Activated CD8-positive, alpha-beta T cell treated with anti-CD3 and anti-CD28 coated beads for 36 hours (primary cell): ENCODE measurements around the gene RSAD2. TPM values are rescaled to one million over a fixed set of nuclear protein-coding genes. Genes with fewer than 3 reads are reported as not detected.
"Not testable (repeated sequence)": the region's sequence is repeated elsewhere in the genome, so short reads cannot be mapped to it uniquely, and the experiment has no call there.

Experiments used
- ATAC-seq: fragments of 200-7000 bp; cut with Tn5 transposase; one replicate; pipeline ENCODE4 v1.10.0; 2021; ENCODE audit warnings: mild to moderate bottlenecking, moderate library complexity
- CTCF ChIA-PET: fragments of 350-600 bp; sonication (Branson Sonifier 250); formaldehyde crosslinking; loops from one replicate; lab custom pipeline; 2021; ENCODE audit warnings: antibody characterized with exemption; lab: Charles Lee
- POLR2A ChIA-PET: fragments of 350-600 bp; sonication (Branson Sonifier 250); formaldehyde crosslinking; loops from one replicate; lab custom pipeline; 2021; ENCODE audit warnings: antibody characterized with exemption; lab: Charles Lee
- DNase-seq: peaks from one replicate; pipeline ENCODE4 v3.0.0-alpha.2; 2020
- H3K27ac Mint-ChIP-seq: one replicate; pipeline ENCODE4 v1.8.0; 2021; ENCODE audit warnings: mild to moderate bottlenecking, mixed read lengths
- H3K27me3 Mint-ChIP-seq: one replicate; pipeline ENCODE4 v1.8.0; 2021; ENCODE audit warnings: mixed read lengths
- H3K36me3 Mint-ChIP-seq: one replicate; pipeline ENCODE4 v1.8.0; 2021; ENCODE audit warnings: low read depth, mixed read lengths
- H3K4me1 Mint-ChIP-seq: one replicate; pipeline ENCODE4 v1.8.0; 2021; ENCODE audit warnings: low read depth, mixed read lengths
- H3K4me3 Mint-ChIP-seq: one replicate; pipeline ENCODE4 v1.8.0; 2021; ENCODE audit warnings: mild to moderate bottlenecking, moderate library complexity, mixed read lengths
- H3K9me3 Mint-ChIP-seq: one replicate; pipeline ENCODE4 v1.8.0; 2021; ENCODE audit warnings: mixed read lengths
- CTCF ChIP-seq: fragments of 200-600 bp; IDR thresholded peaks from one replicate; pipeline ENCODE4 v1.8.0; 2022; ENCODE audit warnings: antibody characterized with exemption, mild to moderate bottlenecking
- intact Hi-C: fragments of 100-400 bp; cut with micrococcal nuclease; formaldehyde crosslinking; loops from one replicate; pipeline ENCODE4 v1.10.0; 2022
- total RNA-seq, 2 experiments: library from RNA; stranded (reverse); gene quantifications; one replicate each; pipeline ENCODE4 v1.2.3, GENCODE V29; 2021

Gene RSAD2
- total RNA-seq, 2 experiments from 2014 or later = 2.8 to 3.7 TPM

DNA sequence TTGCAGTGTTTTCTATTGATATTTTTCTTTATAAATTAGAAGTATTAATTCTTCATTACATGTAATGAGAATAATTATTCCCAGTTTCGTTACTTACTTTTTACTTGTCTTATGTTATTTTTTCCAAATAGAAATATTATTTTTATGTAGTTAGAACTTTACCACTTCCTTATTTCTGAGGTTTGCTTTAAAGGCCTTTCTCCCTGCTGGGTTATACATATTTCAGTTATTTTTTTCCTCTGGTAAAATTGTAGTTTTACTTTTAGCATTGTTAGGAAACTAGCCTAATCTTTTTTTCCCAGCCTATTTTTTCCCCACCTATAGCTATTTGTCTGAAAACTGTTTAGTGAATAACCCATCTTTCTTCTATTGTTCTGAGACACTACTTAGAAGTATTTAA, 56.8 kb downstream of the RSAD2 start:
- Mint-ChIP-seq H3K27me3 (no peaks in the 10 kb centered on the region), H3K4me1 (peaks cover 55% of the 10 kb centered on the region)
- no peak for TF ChIP-seq CTCF

GRCh38 chr2:6934758-6935651, 57.4 kb downstream of the RSAD2 start:
- ChIA-PET POLR2A (interaction anchor here (1.0 to 2.0 kb wide), 2 partner anchors 12 to 14 kb away, joined by 3 to 4 read pairs; no protein-coding TSS in a partner anchor), CTCF (no interaction called here)
- H3K36me3 Mint-ChIP-seq = peaks cover 16% of the 10 kb centered on the region
- H3K4me3 Mint-ChIP-seq = no peak overlapping the region
- intact Hi-C loops = no loop called here
- ATAC-seq (no peak), DNase-seq (no peak)
- H3K9me3 Mint-ChIP-seq = no peaks in the 10 kb centered on the region
- H3K4me1 Mint-ChIP-seq = peaks cover 50% of the 10 kb centered on the region
- TF ChIP-seq CTCF = no peak
- H3K27ac Mint-ChIP-seq = no peak overlapping the region
- H3K27me3 Mint-ChIP-seq = no peaks in the 10 kb centered on the region

More for the DNA sequence above, 56.8 kb downstream of the RSAD2 start:
- intact Hi-C loops = no loop called here
- CTCF ChIA-PET = no interaction called here
- no peak for ATAC-seq
- DNase-seq = no peak
- H3K36me3 Mint-ChIP-seq = peaks cover 19% of the 10 kb centered on the region
- no peak overlapping the region for H3K4me3 Mint-ChIP-seq
- no peak overlapping the region for H3K27ac Mint-ChIP-seq
- POLR2A ChIA-PET = interaction anchor here (1.0 kb wide), 1 partner anchor 11 kb away, joined by 3 read pairs; no protein-coding TSS in a partner anchor
- no peaks in the 10 kb centered on the region for H3K9me3 Mint-ChIP-seq

DNA sequence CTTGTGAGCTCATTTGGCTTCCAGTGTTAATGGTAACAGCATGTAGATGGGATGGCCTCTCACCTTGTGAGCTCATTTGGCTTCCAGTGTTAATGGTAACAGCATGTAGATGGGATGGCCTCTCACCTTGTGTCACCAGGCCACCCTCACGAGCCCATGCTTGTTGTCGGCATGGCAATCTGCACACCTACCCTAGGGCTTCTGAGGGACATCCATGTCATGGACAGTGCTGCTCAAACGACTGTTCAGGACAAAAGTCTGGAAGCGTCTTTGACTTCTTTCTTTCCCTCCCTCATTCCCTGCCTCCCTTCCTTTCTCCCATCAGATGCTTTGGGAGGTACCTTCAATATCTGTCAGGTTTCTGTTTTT, 58.1 kb downstream of the RSAD2 start:
- H3K9me3 Mint-ChIP-seq, DNase-seq, H3K4me3 Mint-ChIP-seq, H3K27ac Mint-ChIP-seq, intact Hi-C loops, H3K27me3 Mint-ChIP-seq, ATAC-seq, CTCF ChIA-PET: not testable (repeated sequence)
- POLR2A ChIA-PET = interaction anchor here (2.0 kb wide), 1 partner anchor 15 kb away, joined by 4 read pairs; no protein-coding TSS in a partner anchor
- H3K36me3 Mint-ChIP-seq = peaks cover 16% of the 10 kb centered on the region
- peaks cover 49% of the 10 kb centered on the region for H3K4me1 Mint-ChIP-seq

DNA sequence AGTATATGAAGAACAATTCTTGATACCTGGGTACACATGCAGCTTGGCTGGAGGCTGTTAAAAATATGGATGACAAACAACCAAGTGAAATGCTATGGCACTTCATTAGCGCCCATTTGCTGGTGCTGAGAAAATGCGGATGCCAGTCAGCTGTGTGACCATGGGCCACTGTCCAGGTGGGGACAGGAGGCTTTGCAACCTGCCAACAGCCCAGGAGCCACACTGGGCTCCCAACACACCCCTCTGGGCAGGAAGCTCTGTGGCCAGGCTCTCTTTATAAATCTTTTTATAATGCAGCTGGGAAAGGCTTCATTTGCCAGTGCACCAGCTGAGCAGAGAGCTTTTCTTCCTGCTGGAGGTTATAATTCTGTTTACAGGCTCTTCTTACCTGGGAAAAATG, 59.6 kb downstream of the RSAD2 start:
- Mint-ChIP-seq H3K4me1 (peaks cover 41% of the 10 kb centered on the region), H3K4me3 (no peak overlapping the region), H3K27ac (no peak overlapping the region), H3K27me3 (no peaks in the 10 kb centered on the region), H3K36me3 (peaks cover 18% of the 10 kb centered on the region), H3K9me3 (no peaks in the 10 kb centered on the region)
- POLR2A ChIA-PET = no interaction called here
- CTCF ChIA-PET = interaction anchor here (0.8 to 1.9 kb wide), 4 partner anchors 8 to 111 kb away, joined by 3 to 5 read pairs (median 4); no protein-coding TSS in a partner anchor
- intact Hi-C loops = no loop called here
- ATAC-seq = no peak
- DNase-seq = no peak
- TF ChIP-seq CTCF = no peak

- CTCF ChIA-PET = interaction anchor here (0.8 to 1.9 kb wide), 5 partner anchors 8 to 112 kb away, joined by 3 to 5 read pairs (median 4); no protein-coding TSS in a partner anchor
- H3K36me3 Mint-ChIP-seq = peaks cover 21% of the 10 kb centered on the region
- no peak overlapping the region for H3K27ac Mint-ChIP-seq
- H3K4me3 Mint-ChIP-seq = no peak overlapping the region
- peaks cover 43% of the 10 kb centered on the region for H3K4me1 Mint-ChIP-seq
- intact Hi-C loops = no loop called here
- POLR2A ChIA-PET = no interaction called here
- no peaks in the 10 kb centered on the region for H3K9me3 Mint-ChIP-seq
- no peak for ATAC-seq
- no peaks in the 10 kb centered on the region for H3K27me3 Mint-ChIP-seq
- DNase-seq = no peak
- no peak for TF ChIP-seq CTCF
These were observed 60.0 kb downstream of the RSAD2 start for GRCh38 chr2:6937582-6937981.
